H1 (cell line): Measurements from ENCODE around the gene IRF5. TPM values are rescaled to one million over a fixed set of nuclear protein-coding genes. Genes with fewer than 3 reads are reported as not detected.

Experiments
- CTCF ChIA-PET: fragments of 300-600 bp; sonication (Branson Sonifier 250); formaldehyde crosslinking; loops from one replicate; lab custom pipeline; 2021; ENCODE audit not compliant: partially characterized antibody; lab: Charles Lee
- POLR2A ChIA-PET: fragments of 300-600 bp; sonication (Branson Sonifier 250); formaldehyde crosslinking; loops from one replicate; lab custom pipeline; 2021; ENCODE audit warnings: inconsistent platforms; ENCODE audit not compliant: partially characterized antibody; lab: Charles Lee
- DNase-seq, 2 experiments: peaks; one replicate each; pipeline versions ENCODE4 v3.0.0 to v3.0.0-alpha.2; 2010 to 2022; ENCODE audit warnings: low spot score in 2 of 2, low read depth in 1 of 2, mixed read lengths in 1 of 2
- FAIRE-seq: peaks from 2 replicates; lab custom pipeline; 2011; peaks lifted over from hg19 to GRCh38; lab: Jason Lieb, UNC
- H2AFZ ChIP-seq: 2 replicates; pipeline ENCODE4 v1.8.1; 2012; ENCODE audit warnings: low read length, inconsistent platforms
- H2AK5ac ChIP-seq: 2 replicates; pipeline ENCODE4 v1.6.1; 2013; ENCODE audit warnings: low read depth, low read length
- H2BK120ac ChIP-seq: replicated peaks from 2 replicates; pipeline ENCODE3; 2013; ENCODE audit warnings: low read depth, low read length, inconsistent platforms
- H2BK12ac ChIP-seq: 2 replicates; pipeline ENCODE4 v1.6.1; 2013; ENCODE audit warnings: low read depth, low read length
- H2BK15ac ChIP-seq: 2 replicates; pipeline ENCODE4 v1.6.1; 2013; ENCODE audit warnings: low read length
- H2BK20ac ChIP-seq: 2 replicates; pipeline ENCODE4 v1.6.1; 2013; ENCODE audit warnings: low read length
- H2BK5ac ChIP-seq: 2 replicates; pipeline ENCODE4 v1.6.1; 2013; ENCODE audit warnings: low read depth, low read length
- H3K14ac ChIP-seq: 2 replicates; pipeline ENCODE4 v1.6.1; 2013; ENCODE audit warnings: inconsistent platforms; ENCODE audit not compliant: insufficient read length
- H3K18ac ChIP-seq: 2 replicates; pipeline ENCODE4 v1.6.1; 2013; ENCODE audit warnings: low read length; ENCODE audit errors: extremely low read depth
- H3K23ac ChIP-seq: 2 replicates; pipeline ENCODE4 v1.6.1; 2013; ENCODE audit warnings: inconsistent platforms; ENCODE audit not compliant: insufficient read length
- H3K23me2 ChIP-seq: 2 replicates; pipeline ENCODE4 v1.6.1; 2013; ENCODE audit warnings: low read depth, low read length
- H3K27ac ChIP-seq: 2 replicates; pipeline ENCODE4 v1.6.1; 2011; ENCODE audit warnings: low read depth, low read length, inconsistent platforms
- H3K27me3 ChIP-seq, 4 experiments: replicated peaks in 1 of 4; 1 replicate in 1 of 4; 2 replicates in 3 of 4; pipeline versions ENCODE4 v1.6.1 to v1.8.1; 2011 to 2013; ENCODE audit warnings: low read length in 3 of 4, mild to moderate bottlenecking in 3 of 4, inconsistent platforms in 2 of 4, mixed read lengths in 2 of 4, moderate library complexity in 1 of 4; ENCODE audit not compliant: control insufficient read depth in 3 of 4, insufficient read depth in 3 of 4; ENCODE audit errors: extremely low read depth in 1 of 4
- H3K36me3 ChIP-seq, 4 experiments: 2 replicates each; pipeline versions ENCODE4 v1.6.1 to v1.8.1; 2011 to 2013; ENCODE audit warnings: mild to moderate bottlenecking in 4 of 4, low read length in 3 of 4, moderate library complexity in 2 of 4, control low read depth in 1 of 4, inconsistent platforms in 1 of 4; ENCODE audit not compliant: insufficient read depth in 4 of 4, control insufficient read depth in 2 of 4
- H3K4ac ChIP-seq: replicated peaks from 2 replicates; pipeline ENCODE3; 2013; ENCODE audit warnings: low read length, low read depth, mixed read lengths, inconsistent platforms; ENCODE audit not compliant: insufficient read length
- H3K4me1 ChIP-seq, 4 experiments: replicated peaks in 1 of 4; 1 replicate in 1 of 4; 2 replicates in 3 of 4; pipeline versions ENCODE4 v1.6.1 to v1.8.1; 2011 to 2013; ENCODE audit warnings: low read length in 3 of 4, inconsistent platforms in 2 of 4, mixed read lengths in 1 of 4; ENCODE audit not compliant: insufficient read depth in 4 of 4, control insufficient read depth in 3 of 4
- H3K4me2 ChIP-seq, 2 experiments: 2 replicates each; pipeline versions ENCODE4 v1.6.1 to v1.8.1; 2011 to 2013; ENCODE audit warnings: low read depth in 2 of 2, low read length in 2 of 2, control low read depth in 1 of 2, inconsistent platforms in 1 of 2, mild to moderate bottlenecking in 1 of 2; ENCODE audit not compliant: insufficient read depth in 1 of 2
- H3K4me3 ChIP-seq, 4 experiments: fragments of 200-600, 300-600 bp in 1 of 4; sonication (generic), shearing (Covaris generic), sonication (Bioruptor Twin) in 1 of 4; 2 replicates each; pipeline versions ENCODE4 v1.5.1 to v1.8.1; 2011 to 2016; ENCODE audit warnings: low read length in 4 of 4, low read depth in 3 of 4, control low read depth in 2 of 4, inconsistent platforms in 2 of 4, mild to moderate bottlenecking in 2 of 4, mixed read lengths in 1 of 4, moderate library complexity in 1 of 4; ENCODE audit not compliant: insufficient read depth in 2 of 4; ENCODE audit errors: extremely low read depth in 1 of 4
- H3K56ac ChIP-seq: replicated peaks from 2 replicates; pipeline ENCODE3; 2013; ENCODE audit warnings: low read depth, mild to moderate bottlenecking, mixed read lengths, low read length, inconsistent platforms; ENCODE audit not compliant: insufficient read length
- H3K79me1 ChIP-seq: 2 replicates; pipeline ENCODE4 v1.6.1; 2013; ENCODE audit warnings: low read depth, low read length, control low read depth
- H3K79me2 ChIP-seq, 2 experiments: 2 replicates each; pipeline versions ENCODE4 v1.6.1 to v1.8.1; 2012 to 2013; ENCODE audit warnings: low read length in 2 of 2, mild to moderate bottlenecking in 2 of 2, inconsistent platforms in 1 of 2; ENCODE audit not compliant: insufficient read depth in 2 of 2, control insufficient read depth in 1 of 2
- H3K9ac ChIP-seq, 4 experiments: replicated peaks in 1 of 4; 1 replicate in 1 of 4; 2 replicates in 3 of 4; pipeline versions ENCODE4 v1.6.1 to v1.8.1; 2011 to 2013; ENCODE audit warnings: low read depth in 3 of 4, low read length in 3 of 4, control low read depth in 2 of 4, mild to moderate bottlenecking in 2 of 4, moderate library complexity in 2 of 4, inconsistent platforms in 1 of 4; ENCODE audit errors: extremely low read depth in 1 of 4
- H3K9me3 ChIP-seq, 2 experiments: 2 replicates each; pipeline versions ENCODE4 v1.6.1 to v1.8.1; 2012 to 2013; ENCODE audit warnings: mild to moderate bottlenecking in 2 of 2, moderate library complexity in 2 of 2, control low read depth in 1 of 2, inconsistent platforms in 1 of 2, low read depth in 1 of 2, low read length in 1 of 2, mixed read lengths in 1 of 2; ENCODE audit not compliant: insufficient read depth in 2 of 2
- H4K20me1 ChIP-seq, 2 experiments: replicated peaks in 1 of 2; 2 replicates each; pipeline versions ENCODE3 to v1.8.1; 2011 to 2013; ENCODE audit warnings: inconsistent platforms in 2 of 2, low read length in 2 of 2, mild to moderate bottlenecking in 1 of 2; ENCODE audit not compliant: insufficient read depth in 2 of 2, control insufficient read depth in 1 of 2
- H4K5ac ChIP-seq: 2 replicates; pipeline ENCODE4 v1.6.1; 2013; ENCODE audit warnings: low read length, low read depth, mixed read lengths, inconsistent platforms; ENCODE audit not compliant: insufficient read length
- H4K8ac ChIP-seq: 2 replicates; pipeline ENCODE4 v1.8.0; 2013; ENCODE audit warnings: mild to moderate bottlenecking, moderate library complexity, low read length, inconsistent platforms; ENCODE audit not compliant: insufficient read depth; ENCODE audit errors: extremely low read depth
- H4K91ac ChIP-seq: replicated peaks from 2 replicates; pipeline ENCODE3; 2013; ENCODE audit warnings: low read length, mixed read lengths, inconsistent platforms; ENCODE audit not compliant: insufficient read length
- BCL11A ChIP-seq, 2 experiments: IDR thresholded peaks; one replicate each; pipeline ENCODE4 v1.6.1; 2011; ENCODE audit warnings: low read depth in 2 of 2, low read length in 2 of 2, mild to moderate bottlenecking in 2 of 2
- SUZ12 ChIP-seq: fragments of 200-600 bp; sonication (generic); IDR thresholded peaks from 2 replicates; pipeline ENCODE4 v1.6.1; 2012; ENCODE audit warnings: mild to moderate bottlenecking, inconsistent platforms, low read length, moderate library complexity, mixed read lengths
- WGBS, 2 experiments: shearing (Covaris generic) in 1 of 2; methylation state at CpG; one replicate each; pipeline versions ENCODE4 v1.1.6 to v1.1.7; 2013 to 2015; ENCODE audit warnings: low lambda C conversion rate in 2 of 2, mixed read lengths in 2 of 2, inconsistent platforms in 1 of 2, low coverage in 1 of 2, missing lambda C conversion rate in 1 of 2; ENCODE audit not compliant: insufficient replicate concordance in 2 of 2, insufficient coverage in 1 of 2, insufficient read length in 1 of 2; ENCODE audit errors: extremely low coverage in 1 of 2, missing lambda C conversion rate in 1 of 2; 5-methylcytosine and 5-hydroxymethylcytosine counted together
- polyA plus RNA-seq, 7 experiments: library from polyadenylated mRNA; depleted of rRNA in 3 of 7; stranded (reverse) in 5 of 7; unstranded in 2 of 7; fragments of >200 nt in 5 of 7; fragments of 200-250 nt in 2 of 7; gene quantifications; 1 replicate in 5 of 7; 2 replicates in 1 of 7; 4 replicates in 1 of 7; pipeline versions ENCODE4 v1.2.1 to v1.2.3, GENCODE V29; 2011 to 2013; ENCODE audit warnings: missing spikeins in 2 of 7, mixed read lengths in 2 of 7
- total RNA-seq: library from RNA; stranded (reverse); fragmentation: NEBNext Ultra II Directional; extraction: Animal tissue kit (Norgen Biotek cat#: 25700); gene quantifications from 2 replicates; pipeline ENCODE4 v1.2.1, GENCODE V29; 2021
- TF ChIP-seq, protein P1 (sequence below): IDR thresholded peaks from 2 replicates; pipeline ENCODE4 v1.6.1; 2012; ENCODE audit warnings: inconsistent platforms

The IRF5 gene
- total and polyA plus RNA-seq, 2 of the 8 experiments (the other 6 are each of a cell fraction or from before 2014, with no cell fraction given), result 0.28 to 1.1 TPM

DNA sequence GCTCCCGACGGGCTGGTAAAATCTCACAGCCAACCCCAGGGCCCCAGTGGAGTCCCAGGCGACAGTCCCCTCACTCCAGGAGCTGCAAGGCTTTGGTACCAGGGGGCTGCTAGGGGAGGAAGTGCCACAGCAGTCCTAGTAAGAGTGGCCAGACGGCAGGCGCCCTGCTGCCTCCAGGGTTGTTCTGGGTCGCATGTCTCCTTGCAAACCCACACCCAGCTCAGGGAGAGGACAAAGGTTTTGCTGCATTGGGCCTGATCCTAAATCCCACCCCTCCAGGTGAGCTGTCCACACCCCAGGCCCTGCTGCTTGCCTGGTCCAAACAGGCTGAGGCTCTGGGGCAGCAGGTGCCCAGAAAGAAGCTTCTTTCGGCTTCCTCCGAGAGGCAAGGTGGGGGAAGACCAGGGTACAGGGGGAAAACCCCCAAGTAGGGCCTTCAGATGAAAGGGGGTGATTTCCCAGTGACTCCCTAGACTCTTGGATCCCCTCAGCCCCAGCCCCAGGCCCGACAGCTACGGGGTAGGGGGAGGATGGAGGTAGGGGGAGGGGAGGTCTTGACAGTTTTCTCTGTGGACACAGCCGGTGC is 23.1 kb upstream of the IRF5 start:
- Histone ChIP-seq H3K4me1 (peaks cover 0 to 38% (median 15%) of the 10 kb centered on the region in 4 experiments; a peak in 6 of 7 replicates), H2AK5ac (no peak overlapping the region), H3K9ac (no peak overlapping the region), H4K91ac (no peak overlapping the region), H2BK120ac (no peak overlapping the region), H2BK12ac (0 out of 2 replicates have a peak overlapping the region, but pooled peaks have one; percentile 39), H2AFZ (no peak overlapping the region), H3K4ac (no peak overlapping the region), H3K27me3 (peaks cover 31 to 67% (median 53%) of the 10 kb centered on the region in 4 experiments), H3K23me2 (peaks cover 14% of the 10 kb centered on the region; the same call in 1 of the 2 replicates), H3K79me1 (no peaks in the 10 kb centered on the region), H3K4me2 (peak overlapping the region; percentile 38 to 86), H3K79me2 (no peaks in the 10 kb centered on the region), H3K27ac (no peak overlapping the region), H3K4me3 (peak overlapping the region in 1 of 4 experiments; percentile 34; a peak in 1 of 8 replicates), H3K9me3 (no peaks in the 10 kb centered on the region), H2BK5ac (no peak overlapping the region), H3K56ac (no peak overlapping the region), H3K23ac (no peak overlapping the region), H3K18ac (no peak overlapping the region; the same call in 1 of the 2 replicates), H3K36me3 (no peaks in the 10 kb centered on the region), H2BK15ac (peak overlapping the region; percentile 95; the same call in 1 of the 2 replicates), H4K5ac (no peak overlapping the region), H2BK20ac (no peak overlapping the region), H3K14ac (no peak overlapping the region), H4K20me1 (peaks cover 0 to 1% of the 10 kb centered on the region in 2 experiments), H4K8ac (no peak overlapping the region)
- WGBS, 2 experiments, result 50% methylated on average over 8 of the region's 11 CpGs; no CpG with 5 or more reads in 1 of the 2 experiments
- no peak for TF ChIP-seq BCL11A (IDR thresholded peaks at IDR 0.05; ENCODE audit: low read depth in 2 of 2, low read length in 2 of 2)
- 0 out of 2 replicates have a peak, but pooled peaks have one; percentile 22 for TF ChIP-seq SUZ12
- TF ChIP-seq, protein P1, sequence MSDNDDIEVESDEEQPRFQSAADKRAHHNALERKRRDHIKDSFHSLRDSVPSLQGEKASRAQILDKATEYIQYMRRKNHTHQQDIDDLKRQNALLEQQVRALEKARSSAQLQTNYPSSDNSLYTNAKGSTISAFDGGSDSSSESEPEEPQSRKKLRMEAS, result no peak
- POLR2A ChIA-PET, result no interaction called here
- DNase-seq (peak in 1 of 2 experiments; percentile 61), FAIRE-seq (no peak)
- CTCF ChIA-PET, result interaction anchor here (0.6 to 1.7 kb wide), 8 partner anchors 8 to 256 kb away, joined by 3 to 6 read pairs (median 4); no protein-coding TSS in a partner anchor
